Psoas muscle (tissue), 8 donors: ENCODE data around the gene CD247. TPM values are rescaled to one million over a fixed set of nuclear protein-coding genes. Genes with fewer than 3 reads are reported as not detected.
A peak's percentile ranks its signal among the peaks of the same experiment; 100 is the strongest.

Experiments used
- ATAC-seq, 4 donors: fragments of 200-7000 bp; cut with Tn5 transposase; one replicate each; pipeline ENCODE4 v1.9.1; 2020; ENCODE audit warnings: moderate library complexity in 3 of 4, mild to moderate bottlenecking in 2 of 4
- DNase-seq, 2 donors: peaks; one replicate each; pipeline ENCODE4 v3.0.0-alpha.2; 2020
- H3K27ac ChIP-seq: fragments of 200-600 bp; one replicate; pipeline ENCODE4 v1.8.0; 2022
- H3K27me3 ChIP-seq, 3 donors: fragments of 200-600 bp in 1 of 3; one replicate each; pipeline versions ENCODE4 v1.6.1 to v1.8.0; 2013 to 2022; ENCODE audit warnings: low read length in 2 of 3, mild to moderate bottlenecking in 2 of 3, moderate library complexity in 1 of 3; ENCODE audit not compliant: insufficient read depth in 3 of 3
- H3K36me3 ChIP-seq, 2 donors: fragments of 200-600 bp in 1 of 2; one replicate each; pipeline versions ENCODE4 v1.6.1 to v1.8.0; 2013 to 2022; ENCODE audit warnings: low read depth in 1 of 2, mild to moderate bottlenecking in 1 of 2, moderate library complexity in 1 of 2; ENCODE audit not compliant: insufficient read depth in 1 of 2
- H3K4me1 ChIP-seq: fragments of 200-600 bp; one replicate; pipeline ENCODE4 v1.8.0; 2022
- H3K4me3 ChIP-seq: fragments of 200-600 bp; one replicate; pipeline ENCODE4 v1.8.0; 2022; ENCODE audit warnings: mild to moderate bottlenecking
- H3K9me3 ChIP-seq: fragments of 200-600 bp; one replicate; pipeline ENCODE4 v1.8.0; 2022
- WGBS, 3 donors: extraction: QIAGEN DNeasy Blood & Tissue Kit; methylation state at CpG; one replicate each; pipeline versions ENCODE4 v1.1.6 to v1.1.7; 2013; 5-methylcytosine and 5-hydroxymethylcytosine counted together
- intact Hi-C, 2 donors: fragments of 100-400 bp; cut with DNase I; formaldehyde crosslinking; loops; one replicate each; pipeline versions ENCODE4 v1.11.0 to v1.14.2; 2022
- polyA plus RNA-seq, 3 donors: library from polyadenylated mRNA; stranded (reverse); fragments of 200-250 nt; gene quantifications; one replicate each; pipeline ENCODE4 v1.2.3, GENCODE V29; 2013
- total RNA-seq, 4 donors: library from RNA; stranded (reverse); fragmentation: NEBNext Ultra II Directional in 2 of 4; extraction: Animal tissue kit (Norgen Biotek cat#: 25700) in 2 of 4; gene quantifications; one replicate each; pipeline versions ENCODE4 v1.2.1 to v1.2.4, GENCODE V29; 2021 to 2023
- TF ChIP-seq, protein P1 (sequence below): fragments of 200-600 bp; IDR thresholded peaks from one replicate; pipeline ENCODE4 v1.8.0; 2022; ENCODE audit warnings: antibody characterized with exemption
- donor health status: healthy with polysubstance abuse.
- donor health status: DM: no; HTN: no; CAD: no; lungs with moderate emphysema.
- donor health status: Bipolar disorder and iron deficiency.
- donor health status: healthy.
- donor health status: DM: yes; HTN: yes; CAD: no.
- donor health status: DM: no; HTN: no; CAD: no.
- donor health status: DM: no; HTN: no; CAD: no.
- donor health status: DM: yes; HTN: yes; CAD: no.

CD247 gene
- total and polyA plus RNA-seq, 7 donors: 0.18 to 1.9 (median 0.65) TPM

- Histone ChIP-seq H3K4me1 (peaks cover 6% of the 10 kb centered on the region), H3K36me3 (no peaks in the 10 kb centered on the region), H3K4me3 (no peak overlapping the region), H3K9me3 (no peaks in the 10 kb centered on the region), H3K27ac (no peak overlapping the region), H3K27me3 (peaks cover 0 to 6% (median 3%) of the 10 kb centered on the region in 3 donors)
- intact Hi-C loops: loop anchor here (5.0 kb wide), 2 partner anchors 38 to 373 kb away; no protein-coding TSS in a partner anchor
- TF ChIP-seq, protein P1, sequence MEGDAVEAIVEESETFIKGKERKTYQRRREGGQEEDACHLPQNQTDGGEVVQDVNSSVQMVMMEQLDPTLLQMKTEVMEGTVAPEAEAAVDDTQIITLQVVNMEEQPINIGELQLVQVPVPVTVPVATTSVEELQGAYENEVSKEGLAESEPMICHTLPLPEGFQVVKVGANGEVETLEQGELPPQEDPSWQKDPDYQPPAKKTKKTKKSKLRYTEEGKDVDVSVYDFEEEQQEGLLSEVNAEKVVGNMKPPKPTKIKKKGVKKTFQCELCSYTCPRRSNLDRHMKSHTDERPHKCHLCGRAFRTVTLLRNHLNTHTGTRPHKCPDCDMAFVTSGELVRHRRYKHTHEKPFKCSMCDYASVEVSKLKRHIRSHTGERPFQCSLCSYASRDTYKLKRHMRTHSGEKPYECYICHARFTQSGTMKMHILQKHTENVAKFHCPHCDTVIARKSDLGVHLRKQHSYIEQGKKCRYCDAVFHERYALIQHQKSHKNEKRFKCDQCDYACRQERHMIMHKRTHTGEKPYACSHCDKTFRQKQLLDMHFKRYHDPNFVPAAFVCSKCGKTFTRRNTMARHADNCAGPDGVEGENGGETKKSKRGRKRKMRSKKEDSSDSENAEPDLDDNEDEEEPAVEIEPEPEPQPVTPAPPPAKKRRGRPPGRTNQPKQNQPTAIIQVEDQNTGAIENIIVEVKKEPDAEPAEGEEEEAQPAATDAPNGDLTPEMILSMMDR: no peak
- DNase-seq (no peak), ATAC-seq (no peak)
- WGBS, 3 donors: 93 to 97% (median 93%) methylated on average over 4 of the region's 4 CpGs
Observed at GRCh38 chr1:167440345-167440744, 78.0 kb downstream of the CD247 start.

DNA sequence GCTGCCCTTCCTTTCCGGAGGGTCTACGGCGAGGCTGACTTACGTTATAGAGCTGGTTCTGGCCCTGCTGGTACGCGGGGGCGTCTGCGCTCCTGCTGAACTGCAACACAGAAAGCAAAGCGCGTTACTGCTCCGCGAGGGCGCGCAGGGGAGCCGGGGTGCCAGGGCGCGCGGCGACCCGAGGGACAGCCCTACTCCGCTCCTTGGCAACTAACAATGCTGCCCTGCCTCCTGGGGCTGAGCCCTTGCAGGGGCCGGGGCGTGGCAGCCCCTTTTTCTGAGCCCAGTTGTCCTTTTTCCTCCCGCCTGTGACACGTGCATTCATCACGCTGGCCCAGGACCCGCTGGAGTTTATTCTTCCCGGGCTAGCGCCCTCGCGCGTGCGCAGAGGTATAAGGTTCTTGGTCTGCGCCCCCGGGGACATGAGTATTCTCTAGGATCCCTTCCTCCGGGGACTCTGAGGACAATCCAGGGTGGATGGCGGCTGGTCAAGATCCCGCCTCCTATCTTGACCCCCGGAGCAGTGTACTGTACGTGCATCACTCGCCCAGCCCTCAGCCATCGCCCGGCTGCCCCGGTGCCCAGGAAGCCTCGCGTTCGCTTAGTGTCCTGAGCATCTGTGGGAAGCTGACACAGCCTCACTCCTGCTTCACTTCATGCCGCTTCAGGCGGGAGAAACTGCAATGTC, 78.9 kb downstream of the CD247 start:
- H3K9me3 ChIP-seq: no peaks in the 10 kb centered on the region
- TF ChIP-seq, protein P1: peak; percentile 5
- intact Hi-C loops: no loop called here
- peak; percentile 43 to 75 (median 46) for ATAC-seq
- peak in 1 of 2 donors; percentile 65 for DNase-seq
- peaks cover 0 to 6% (median 3%) of the 10 kb centered on the region in 3 donors for H3K27me3 ChIP-seq
- 6 to 9% (median 8%) methylated on average over 45 to 49 of the region's 49 CpGs for WGBS, 3 donors
- peaks cover 6% of the 10 kb centered on the region for H3K4me1 ChIP-seq
- no peak overlapping the region for H3K27ac ChIP-seq
- H3K36me3 ChIP-seq: no peaks in the 10 kb centered on the region
- peak overlapping the region; percentile 67 for H3K4me3 ChIP-seq

DNA sequence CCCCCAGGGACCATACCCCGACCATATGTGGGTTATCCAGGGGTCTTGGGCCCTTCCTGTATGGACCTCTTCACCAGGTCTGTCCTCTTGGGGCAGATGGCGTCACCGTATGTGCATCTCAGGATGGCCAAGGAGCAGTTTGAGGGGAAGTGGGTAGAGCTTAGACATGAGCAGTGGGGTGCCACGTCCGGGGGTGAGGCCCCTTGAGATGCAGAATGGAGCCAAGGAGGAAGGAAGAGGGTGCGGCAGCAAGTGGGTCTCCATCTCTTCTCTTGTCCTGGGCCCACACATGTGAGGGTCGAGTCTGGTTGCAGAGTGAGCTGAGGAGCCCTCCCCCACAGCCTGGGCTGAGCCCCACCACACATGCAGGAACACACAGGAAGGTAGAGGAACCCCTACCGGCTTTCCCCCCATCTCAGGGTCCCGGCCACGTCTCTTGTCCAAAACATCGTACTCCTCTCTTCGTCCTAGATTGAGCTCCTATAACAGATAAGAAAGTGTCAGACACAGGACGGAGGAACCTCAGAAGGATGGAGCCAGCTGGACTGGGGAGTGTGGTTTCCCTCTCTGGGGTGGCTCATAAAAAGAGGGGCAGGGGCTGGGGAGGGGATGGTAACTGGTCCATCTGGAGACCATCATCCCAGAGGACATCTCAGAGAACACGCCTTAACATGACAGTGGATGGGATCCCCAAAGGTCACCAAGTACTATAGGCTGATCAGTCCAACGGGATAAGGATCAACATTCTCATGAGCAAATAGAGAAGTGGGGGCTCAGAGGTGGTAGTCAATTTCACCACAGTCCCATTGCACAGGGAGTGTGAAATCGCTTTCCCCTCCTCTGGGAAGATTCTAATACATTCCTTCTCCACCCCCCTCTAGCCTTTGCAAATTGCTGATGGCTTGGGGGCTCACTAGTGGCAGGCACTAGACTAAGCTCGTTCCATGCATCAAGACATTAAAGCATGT, 79.9 kb downstream of the CD247 start:
- Histone ChIP-seq H3K27ac (no peak overlapping the region), H3K4me3 (peak overlapping the region; percentile 67), H3K27me3 (peaks cover 0 to 6% (median 3%) of the 10 kb centered on the region in 3 donors), H3K36me3 (no peaks in the 10 kb centered on the region), H3K9me3 (no peaks in the 10 kb centered on the region), H3K4me1 (peaks cover 6% of the 10 kb centered on the region)
- TF ChIP-seq, protein P1: no peak
- ATAC-seq: no peak
- intact Hi-C loops: no loop called here
- 79 to 86% (median 82%) methylated on average over 17 of the region's 17 CpGs for WGBS, 3 donors
- DNase-seq: no peak

DNA sequence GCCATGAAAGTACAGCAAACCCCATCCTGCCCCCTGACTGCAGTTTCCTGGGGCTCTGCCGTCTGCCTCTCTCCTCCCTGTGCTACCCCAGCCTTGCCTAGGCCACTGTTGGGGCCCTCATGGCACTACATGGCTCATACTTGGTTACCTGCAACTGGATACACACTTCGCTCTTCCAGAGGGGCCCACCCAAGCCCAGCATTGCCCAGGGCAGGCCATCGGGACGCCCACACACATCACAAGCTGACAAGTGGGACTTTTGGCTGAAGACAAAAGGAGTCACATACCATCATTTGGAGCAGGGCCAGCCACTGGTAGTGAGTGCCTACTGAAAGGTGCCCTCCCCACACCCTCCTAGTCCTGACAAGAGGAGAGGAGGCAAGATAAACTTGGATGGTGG, 82.8 kb downstream of the CD247 start:
- intact Hi-C loops: no loop called here
- peaks cover 0 to 6% (median 3%) of the 10 kb centered on the region in 3 donors for H3K27me3 ChIP-seq
- H3K4me3 ChIP-seq: no peak overlapping the region
- no peak for ATAC-seq
- peaks cover 6% of the 10 kb centered on the region for H3K4me1 ChIP-seq
- no peaks in the 10 kb centered on the region for H3K36me3 ChIP-seq
- WGBS, 3 donors: 94 to 95% (median 94%) methylated on average over 4 of the region's 4 CpGs
- no peak for DNase-seq
- H3K27ac ChIP-seq: no peak overlapping the region
- no peaks in the 10 kb centered on the region for H3K9me3 ChIP-seq
- TF ChIP-seq, protein P1: no peak
